Fibroblast of lung (primary cell): Measurements from ENCODE around the gene CRACR2A. TPM values are rescaled to one million over a fixed set of nuclear protein-coding genes. Genes with fewer than 3 reads are reported as not detected.

Source experiments
- DNase-seq, 2 donors: peaks; one replicate each; pipeline versions ENCODE4 v3.0.0 to v3.0.0-alpha.2; 2010; ENCODE audit warnings: low read depth in 2 of 2
- H2AFZ ChIP-seq: 2 replicates; pipeline ENCODE4 v1.5.1; 2012; ENCODE audit warnings: low read length, control low read depth, inconsistent platforms
- H3K27ac ChIP-seq: 2 replicates; pipeline ENCODE4 v1.5.1; 2011; ENCODE audit warnings: low read length, control low read depth; ENCODE audit not compliant: insufficient read depth
- H3K27me3 ChIP-seq: 2 replicates; pipeline ENCODE4 v1.5.1; 2011; ENCODE audit warnings: mild to moderate bottlenecking, low read length; ENCODE audit not compliant: control insufficient read depth, insufficient read depth
- H3K36me3 ChIP-seq: 2 replicates; pipeline ENCODE4 v1.5.1; 2011; ENCODE audit warnings: low read length; ENCODE audit not compliant: control insufficient read depth, insufficient read depth
- H3K4me1 ChIP-seq: 2 replicates; pipeline ENCODE4 v1.5.1; 2011; ENCODE audit warnings: low read length; ENCODE audit not compliant: control insufficient read depth, insufficient read depth; ENCODE audit errors: extremely low read depth
- H3K4me2 ChIP-seq: 2 replicates; pipeline ENCODE4 v1.5.1; 2011; ENCODE audit warnings: low read length, control low read depth; ENCODE audit not compliant: insufficient read depth; ENCODE audit errors: extremely low read depth
- H3K4me3 ChIP-seq, 4 experiments: fragments of 200-600 bp in 1 of 4; sonication (generic) in 1 of 4; replicated peaks in 1 of 4; 2 replicates each; pipeline ENCODE4 v1.5.1; 2011 to 2016; ENCODE audit warnings: low read length in 4 of 4, low read depth in 3 of 4, mild to moderate bottlenecking in 3 of 4, control low read depth in 2 of 4, inconsistent platforms in 1 of 4, mixed read lengths in 1 of 4; ENCODE audit not compliant: insufficient read depth in 1 of 4; ENCODE audit errors: control extremely low read depth in 1 of 4
- H3K79me2 ChIP-seq: 2 replicates; pipeline ENCODE4 v1.5.1; 2012; ENCODE audit warnings: mild to moderate bottlenecking, low read length, inconsistent platforms; ENCODE audit not compliant: control insufficient read depth, insufficient read depth
- H3K9ac ChIP-seq: 2 replicates; pipeline ENCODE4 v1.5.1; 2011; ENCODE audit warnings: mild to moderate bottlenecking, low read length, control low read depth; ENCODE audit not compliant: insufficient read depth
- H3K9me3 ChIP-seq: 2 replicates; pipeline ENCODE4 v1.5.1; 2012; ENCODE audit warnings: low read depth, low read length; ENCODE audit not compliant: control insufficient read depth, insufficient read depth
- H4K20me1 ChIP-seq: 2 replicates; pipeline ENCODE4 v1.5.1; 2011; ENCODE audit warnings: low read length; ENCODE audit not compliant: control insufficient read depth, insufficient read depth; ENCODE audit errors: extremely low read depth
- CTCF ChIP-seq, 2 donors: IDR thresholded peaks in 1 of 2; conservative IDR thresholded peaks in 1 of 2; 1 replicate in 1 of 2; 2 replicates in 1 of 2; pipeline ENCODE4 v1.5.1; 2011 to 2012; ENCODE audit warnings: low read length in 2 of 2, control low read depth in 1 of 2, inconsistent platforms in 1 of 2, low read depth in 1 of 2, mild to moderate bottlenecking in 1 of 2
- EZH2 ChIP-seq: IDR thresholded peaks from 2 replicates; pipeline ENCODE4 v1.5.1; 2012; ENCODE audit warnings: low read length, control low read depth, mild to moderate bottlenecking; ENCODE audit errors: missing control alignments
- polyA plus RNA-seq, 2 donors: library from polyadenylated mRNA; depleted of rRNA in 1 of 2; stranded (reverse) in 1 of 2; unstranded in 1 of 2; fragments of >200 nt; gene quantifications; 2 replicates each; pipeline ENCODE4 v1.2.1, GENCODE V29; 2011 to 2012; ENCODE audit warnings: missing spikeins in 1 of 2
- total RNA-seq: library from RNA; depleted of rRNA; stranded (reverse); fragments of >200 nt; gene quantifications from 2 replicates; pipeline ENCODE4 v1.2.1, GENCODE V29; 2014

CRACR2A gene
- total and polyA plus RNA-seq, 2 donors (not counting 1 experiment from before 2014, with no cell fraction given), result 5.8 to 5.9 TPM

- DNase-seq, result no peak
- Histone ChIP-seq H3K36me3 (no peaks in the 10 kb centered on the region), H3K9ac (no peak overlapping the region), H3K27ac (no peak overlapping the region), H4K20me1 (no peaks in the 10 kb centered on the region), H2AFZ (no peak overlapping the region), H3K9me3 (no peaks in the 10 kb centered on the region), H3K27me3 (no peaks in the 10 kb centered on the region), H3K4me3 (no peak overlapping the region), H3K4me1 (no peaks in the 10 kb centered on the region), H3K4me2 (no peak overlapping the region), H3K79me2 (no peaks in the 10 kb centered on the region)
- TF ChIP-seq EZH2 (no peak), CTCF (conservative IDR thresholded peaks at IDR 0.05 in 1 of 2, IDR thresholded peaks at IDR 0.05 in 1 of 2; ENCODE audit: low read depth in 1 of 2, low read length in 2 of 2) (no peak)
Measured at GRCh38 chr12:3795492-3796133, 42.7 kb upstream of the CRACR2A start.

GRCh38 chr12:3795066-3795465 lies 42.2 kb upstream of the CRACR2A start:
- no peak overlapping the region for H3K9ac ChIP-seq
- H3K79me2 ChIP-seq, result no peaks in the 10 kb centered on the region
- no peak overlapping the region for H2AFZ ChIP-seq
- H3K27me3 ChIP-seq, result no peaks in the 10 kb centered on the region
- H3K4me2 ChIP-seq, result no peak overlapping the region
- H3K36me3 ChIP-seq, result no peaks in the 10 kb centered on the region
- H3K9me3 ChIP-seq, result no peaks in the 10 kb centered on the region
- no peaks in the 10 kb centered on the region for H4K20me1 ChIP-seq
- TF ChIP-seq CTCF (conservative IDR thresholded peaks at IDR 0.05 in 1 of 2, IDR thresholded peaks at IDR 0.05 in 1 of 2; ENCODE audit: low read depth in 1 of 2, low read length in 2 of 2), result no peak
- no peak overlapping the region for H3K4me3 ChIP-seq
- DNase-seq, result peak in 1 of 2 donors; percentile 11
- H3K4me1 ChIP-seq, result no peaks in the 10 kb centered on the region
- H3K27ac ChIP-seq, result no peak overlapping the region

- TF ChIP-seq CTCF (conservative IDR thresholded peaks at IDR 0.05 in 1 of 2, IDR thresholded peaks at IDR 0.05 in 1 of 2; ENCODE audit: low read depth in 1 of 2, low read length in 2 of 2), result no peak
- no peak for TF ChIP-seq EZH2
- H3K27ac ChIP-seq, result no peak overlapping the region
- H4K20me1 ChIP-seq, result no peaks in the 10 kb centered on the region
- no peaks in the 10 kb centered on the region for H3K36me3 ChIP-seq
- H2AFZ ChIP-seq, result no peak overlapping the region
- no peaks in the 10 kb centered on the region for H3K9me3 ChIP-seq
- H3K9ac ChIP-seq, result no peak overlapping the region
- H3K27me3 ChIP-seq, result no peaks in the 10 kb centered on the region
- no peak overlapping the region for H3K4me3 ChIP-seq
- H3K4me2 ChIP-seq, result no peak overlapping the region
- no peak for DNase-seq
- H3K4me1 ChIP-seq, result no peaks in the 10 kb centered on the region
- no peaks in the 10 kb centered on the region for H3K79me2 ChIP-seq
Measured at GRCh38 chr12:3792623-3793288, 39.8 kb upstream of the CRACR2A start.
